ENCODE measurements around the gene SLC38A4.

Gene SLC38A4

GRCh38 chr12:46777587-46777986 is 48.2 kb downstream of the SLC38A4 start:
- peaks cover 0 to 11% (median 5%) of the 10 kb centered on the region in 4 donors for H3K4me1 ChIP-seq
- H3K27ac ChIP-seq = no peak overlapping the region
- DNase-seq = no peak
- intact Hi-C loops (cut with DNase I; ENCODE audit: low total_unique reads) = no loop called here
- no peaks in the 10 kb centered on the region for H3K9me3 ChIP-seq
- H3K4me3 ChIP-seq = no peak overlapping the region
- no peaks in the 10 kb centered on the region for H3K36me3 ChIP-seq
- TF ChIP-seq CTCF (IDR thresholded peaks at IDR 0.05) = no peak
- no peaks in the 10 kb centered on the region for H3K27me3 ChIP-seq

- DNase-seq = no peak
- no peak for TF ChIP-seq CTCF (IDR thresholded peaks at IDR 0.05)
- H3K36me3 ChIP-seq = no peaks in the 10 kb centered on the region
- H3K9me3 ChIP-seq = no peaks in the 10 kb centered on the region
- H3K4me3 ChIP-seq = no peak overlapping the region
- H3K27me3 ChIP-seq = no peaks in the 10 kb centered on the region
- peaks cover 0 to 21% (median 9%) of the 10 kb centered on the region in 4 donors for H3K4me1 ChIP-seq
- H3K27ac ChIP-seq = no peak overlapping the region
- intact Hi-C loops (cut with DNase I; ENCODE audit: low total_unique reads) = no loop called here
Observed at GRCh38 chr12:46775796-46776195, 50.0 kb downstream of the SLC38A4 start.

GRCh38 chr12:46774322-46774633 is 51.5 kb downstream of the SLC38A4 start:
- Histone ChIP-seq H3K27me3 (no peaks in the 10 kb centered on the region), H3K9me3 (no peaks in the 10 kb centered on the region), H3K36me3 (no peaks in the 10 kb centered on the region), H3K4me1 (peaks cover 0 to 33% (median 9%) of the 10 kb centered on the region in 4 donors), H3K27ac (peak overlapping the region in 1 of 2 donors; percentile 4), H3K4me3 (no peak overlapping the region)
- intact Hi-C loops (cut with DNase I; ENCODE audit: low total_unique reads) = no loop called here
- TF ChIP-seq CTCF (IDR thresholded peaks at IDR 0.05) = no peak
- DNase-seq = no peak

- Histone ChIP-seq H3K27ac (peak overlapping the region in 1 of 2 donors; percentile 4), H3K27me3 (no peaks in the 10 kb centered on the region), H3K36me3 (no peaks in the 10 kb centered on the region), H3K4me3 (no peak overlapping the region), H3K9me3 (no peaks in the 10 kb centered on the region), H3K4me1 (peaks cover 0 to 33% (median 9%) of the 10 kb centered on the region in 4 donors)
- TF ChIP-seq CTCF (IDR thresholded peaks at IDR 0.05) = no peak
- intact Hi-C loops (cut with DNase I; ENCODE audit: low total_unique reads) = no loop called here
- no peak for DNase-seq
Observed at GRCh38 chr12:46773586-46774321, 52.0 kb downstream of the SLC38A4 start.

- no peak for TF ChIP-seq CTCF (IDR thresholded peaks at IDR 0.05)
Observed at GRCh38 chr12:46771268-46771827, 54.4 kb downstream of the SLC38A4 start.

More at GRCh38 chr12:46771268-46771827, 54.4 kb downstream of the SLC38A4 start:
- no peak for DNase-seq
- Histone ChIP-seq H3K4me1 (peaks cover 0 to 33% (median 9%) of the 10 kb centered on the region in 4 donors), H3K27ac (no peak overlapping the region), H3K4me3 (no peak overlapping the region), H3K36me3 (no peaks in the 10 kb centered on the region), H3K9me3 (no peaks in the 10 kb centered on the region), H3K27me3 (no peaks in the 10 kb centered on the region)
- intact Hi-C loops (cut with DNase I; ENCODE audit: low total_unique reads) = no loop called here
